NCI-H2227 treated with DMSO at 0.1 percent for 48 hours (cell line): Measurements from ENCODE around the gene VIM.
"Not testable (repeated sequence)": the region's sequence is repeated elsewhere in the genome, so short reads cannot be mapped to it uniquely, and the experiment has no call there.

ENCODE experiments used
- DNase-seq: peaks from one replicate; lab custom pipeline; 2025; lab: John Stamatoyannopoulos, UW

Gene VIM

GRCh38 chr10:17233286-17233991, 5.4 kb downstream of the VIM start:
- no peak for DNase-seq

- DNase-seq, result no peak
Observed at GRCh38 chr10:17234431-17234945, 6.4 kb downstream of the VIM start.

GRCh38 chr10:17235136-17235535, 7.1 kb downstream of the VIM start:
- DNase-seq, result no peak

DNA sequence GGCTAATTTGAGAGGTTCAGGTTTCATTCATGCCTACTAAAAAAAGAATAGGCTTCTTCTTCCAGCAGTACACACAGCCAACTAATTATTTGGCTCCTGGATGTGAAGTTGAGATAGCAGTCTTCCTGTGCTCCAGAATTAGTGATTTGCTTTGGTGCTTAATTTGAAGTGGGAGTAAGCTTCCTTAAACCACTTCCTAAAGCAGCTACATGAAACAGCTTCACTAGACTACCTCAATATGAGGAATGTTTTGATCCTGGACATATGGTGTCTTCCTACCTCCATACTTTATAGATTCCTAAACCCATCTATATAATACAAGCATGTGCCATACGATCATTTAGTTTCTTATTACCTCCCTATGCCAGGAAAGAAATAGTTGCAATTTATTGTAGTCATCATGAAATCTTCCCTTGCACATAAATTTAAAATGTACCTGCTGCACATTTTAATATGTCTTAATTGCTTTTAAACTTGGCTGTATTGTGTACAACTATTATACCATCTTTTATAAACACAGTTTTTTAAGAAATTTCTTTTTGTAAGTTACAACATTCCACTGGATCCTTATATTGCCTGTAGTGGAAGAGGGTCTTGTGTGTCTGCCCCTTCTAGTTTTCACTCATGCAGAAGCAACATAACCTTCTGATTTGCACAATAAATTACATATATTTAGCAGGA, 8.6 kb downstream of the VIM start:
- no peak for DNase-seq

- no peak for DNase-seq
Observed at GRCh38 chr10:17237149-17237527, 9.1 kb downstream of the VIM start.

DNA sequence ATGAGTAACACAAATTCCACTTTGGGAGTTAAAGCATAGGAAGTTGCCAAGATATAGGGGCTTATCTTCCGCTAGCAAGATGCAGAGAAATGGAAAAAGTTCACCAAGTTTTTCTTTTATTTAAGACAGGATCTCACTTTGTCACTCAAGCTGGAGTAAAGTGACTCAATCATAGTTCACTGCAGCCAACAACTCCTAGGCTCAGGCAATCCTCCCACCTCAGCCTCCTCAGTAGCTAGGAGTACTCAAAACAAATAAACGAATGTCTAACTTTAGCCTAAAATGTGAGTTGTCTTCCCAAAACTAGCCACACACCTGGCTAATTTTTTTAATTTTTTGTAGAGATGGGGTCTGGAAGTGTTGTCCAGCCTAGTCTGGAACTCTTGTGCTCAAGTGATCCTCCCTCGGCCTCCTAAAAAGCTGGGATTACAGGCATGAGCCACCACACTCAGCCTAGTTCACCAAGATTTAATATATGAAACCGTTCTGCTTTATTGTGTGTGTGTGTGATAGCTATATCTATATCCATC, 9.9 kb downstream of the VIM start:
- no peak for DNase-seq

DNA sequence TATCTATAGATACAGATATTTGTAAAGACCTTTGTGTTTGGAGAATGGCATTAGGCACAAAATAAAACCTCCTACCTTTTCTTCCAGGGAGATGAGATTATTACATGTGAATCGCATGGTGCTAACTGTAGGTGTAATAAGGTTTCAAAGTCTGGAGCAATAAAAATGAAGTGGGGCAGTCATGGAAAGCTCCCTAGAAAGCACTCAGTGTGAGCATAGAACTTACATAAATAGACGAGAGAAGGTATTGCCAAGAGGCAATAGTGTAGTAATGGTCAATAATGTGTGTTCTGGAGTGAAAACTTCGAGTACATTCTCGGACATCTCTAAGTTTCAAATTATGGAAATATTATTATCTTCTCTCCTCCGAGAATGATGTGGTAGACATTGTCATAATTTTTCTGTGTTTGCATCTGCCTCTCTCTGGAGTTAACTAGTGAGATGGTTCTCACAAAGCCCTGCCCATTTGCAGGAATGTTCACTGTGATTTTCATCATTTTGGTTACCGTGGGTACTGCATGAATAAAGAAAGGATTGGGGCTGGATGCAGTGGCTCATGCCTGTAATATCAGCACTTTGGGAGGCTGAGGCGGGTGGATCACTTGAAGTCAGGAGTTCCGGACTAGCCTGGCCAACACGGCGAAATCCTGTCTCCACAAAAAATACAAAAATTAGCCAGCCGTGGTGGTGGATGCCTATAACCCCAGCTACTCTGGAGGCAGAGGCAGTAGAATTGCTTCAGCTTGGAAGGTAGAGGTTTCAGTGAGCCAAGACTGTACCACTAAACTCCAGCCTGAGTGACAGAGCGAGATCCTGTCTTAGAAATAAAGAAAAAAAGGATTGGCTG, 10.6 kb downstream of the VIM start:
- no peak for DNase-seq

- no peak for DNase-seq
Observed at GRCh38 chr10:17239345-17240085, 11.5 kb downstream of the VIM start.

GRCh38 chr10:17240096-17240495, 12.1 kb downstream of the VIM start:
- no peak for DNase-seq

GRCh38 chr10:17240616-17241015, 12.6 kb downstream of the VIM start:
- DNase-seq, result no peak

DNA sequence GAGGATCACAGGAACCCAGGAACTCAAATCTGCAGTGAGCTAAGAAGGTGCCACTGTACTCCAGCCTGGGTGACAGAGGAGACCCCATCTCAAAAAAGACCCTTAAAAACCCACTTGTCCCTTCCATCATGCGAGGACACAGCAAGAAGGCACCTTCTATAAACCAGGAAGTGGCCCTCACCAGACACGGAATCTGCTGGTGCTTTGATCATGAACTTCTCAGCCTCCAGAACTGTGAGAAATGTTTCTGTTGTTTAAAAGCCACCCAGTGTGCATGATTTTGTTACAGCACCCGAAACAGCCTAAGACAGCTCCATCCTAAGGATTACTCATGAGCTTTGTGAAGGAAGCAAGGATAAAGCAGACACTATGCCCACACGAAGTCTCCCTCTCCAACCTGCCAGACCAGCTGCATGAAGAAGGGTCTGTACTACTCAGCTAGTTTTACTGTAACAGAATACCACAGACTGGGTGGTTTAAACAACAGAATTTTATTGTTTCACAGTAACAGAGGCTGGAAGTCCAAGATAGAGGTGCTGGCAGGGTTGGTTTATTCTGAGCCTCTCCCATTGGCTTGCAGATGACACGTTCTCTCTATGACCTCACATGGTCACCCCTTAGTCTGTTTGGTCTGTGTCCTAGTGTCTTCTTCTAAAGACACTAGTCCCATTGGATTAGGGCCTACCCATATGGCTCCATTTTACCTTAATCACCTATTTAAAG, 13.7 kb downstream of the VIM start:
- no peak for DNase-seq

- DNase-seq, result no peak
Observed at GRCh38 chr10:17244700-17245365, 16.8 kb downstream of the VIM start.

GRCh38 chr10:17247210-17247609, 19.2 kb downstream of the VIM start:
- no peak for DNase-seq

- no peak for DNase-seq
Observed at GRCh38 chr10:17248964-17249363, 20.9 kb downstream of the VIM start.

DNA sequence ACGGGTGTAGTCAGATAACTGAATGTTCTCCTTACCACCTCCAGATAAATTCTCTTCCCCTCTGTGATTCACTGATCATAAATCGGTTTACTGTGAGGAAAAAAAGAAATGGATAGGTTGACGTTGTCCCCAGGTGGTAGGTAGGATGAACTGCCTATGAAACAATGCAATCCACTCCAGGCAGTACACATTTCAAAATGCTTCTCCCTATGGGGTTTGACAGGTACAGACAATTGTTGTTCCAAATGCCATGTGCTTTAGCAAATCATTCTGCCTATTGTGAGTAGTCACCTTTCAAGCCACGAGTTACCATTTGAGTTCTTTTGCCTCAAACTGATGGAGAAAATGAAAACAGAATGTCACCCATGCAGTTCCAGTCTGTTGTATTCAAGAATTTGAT, 21.8 kb downstream of the VIM start:
- no peak for DNase-seq

- no peak for DNase-seq
Observed at GRCh38 chr10:17250736-17251135, 22.7 kb downstream of the VIM start.

DNA sequence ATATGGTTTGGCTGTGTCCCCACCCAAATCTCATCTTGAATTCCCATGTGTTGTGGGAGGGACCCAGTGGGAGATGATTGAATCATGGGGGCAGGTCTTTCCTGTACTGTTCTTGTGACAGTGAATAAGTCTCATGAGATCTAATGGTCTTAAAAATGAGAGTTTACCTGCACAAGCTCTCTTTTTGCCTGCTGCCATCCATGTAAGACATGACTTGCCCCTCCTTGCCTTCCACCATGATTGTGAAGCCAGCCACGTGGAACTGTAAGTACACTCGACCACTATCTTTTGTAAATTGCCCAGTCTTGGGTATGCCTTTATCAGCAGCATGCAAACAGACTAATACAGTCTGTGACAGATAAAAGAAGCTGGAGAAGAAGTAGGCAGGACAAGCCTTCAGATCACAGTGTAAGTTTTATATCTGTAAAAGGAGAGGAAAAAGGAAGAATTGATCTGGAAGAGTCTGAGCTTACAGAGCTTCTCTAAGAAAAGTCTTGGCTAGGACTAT, 26.6 kb downstream of the VIM start:
- not testable (repeated sequence) for DNase-seq

DNA sequence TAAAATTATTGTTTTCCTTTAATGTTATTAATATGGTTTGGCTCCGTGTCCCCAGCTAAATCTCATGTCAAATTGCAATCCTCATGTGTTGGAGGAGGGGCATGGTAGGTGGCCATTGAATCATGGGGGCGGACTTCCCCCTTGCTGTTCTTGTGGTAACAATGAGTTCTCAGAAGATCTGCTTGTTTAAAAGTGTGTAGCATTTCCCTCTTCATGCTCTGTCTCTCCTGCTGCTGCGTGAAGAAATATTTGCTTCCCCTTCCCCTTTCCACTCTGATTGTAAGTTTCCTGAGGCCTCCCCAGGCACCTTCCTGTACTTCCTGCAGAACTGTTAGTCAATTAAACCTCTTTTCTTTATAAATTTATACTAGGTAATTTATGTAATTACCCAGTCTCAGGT, 27.5 kb downstream of the VIM start:
- no peak for DNase-seq

DNA sequence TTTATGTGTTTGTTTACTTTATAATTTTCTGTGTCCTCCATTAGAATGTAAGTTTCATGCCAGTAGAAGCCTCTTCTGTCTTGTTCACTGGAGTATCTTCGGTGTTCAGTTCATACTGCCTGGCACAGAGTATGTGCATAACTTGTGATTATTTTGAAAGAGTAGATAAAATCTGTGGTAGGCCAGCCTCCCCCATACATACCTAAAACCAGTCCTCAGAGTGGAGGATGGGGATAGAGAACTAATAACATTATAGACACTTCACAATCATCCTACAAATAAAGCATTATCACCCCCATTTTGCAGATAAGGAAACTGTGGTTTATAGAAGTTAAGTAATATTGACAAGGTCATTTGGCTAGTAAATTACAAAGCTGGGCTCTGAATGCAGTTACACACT, 28.0 kb downstream of the VIM start:
- DNase-seq, result no peak

- DNase-seq, result no peak
Observed at GRCh38 chr10:17256627-17257026, 28.6 kb downstream of the VIM start.
